Measurements from ENCODE around the gene EEF1AKMT3. TPM values are rescaled to one million over a fixed set of nuclear protein-coding genes. Genes with fewer than 3 reads are reported as not detected.

The EEF1AKMT3 gene
- polyA plus RNA-seq, 1 experiment = 9.1 TPM

GRCh38 chr12:57795354-57795753 lies 22.9 kb downstream of the EEF1AKMT3 start:
- peaks cover 17% of the 10 kb centered on the region for H3K36me3 ChIP-seq (ENCODE audit: control insufficient read depth, insufficient read depth, low read length)

GRCh38 chr12:57796996-57797395 lies 24.6 kb downstream of the EEF1AKMT3 start:
- ChIA-PET CTCF (interaction anchor here (1.1 to 1.4 kb wide), 3 partner anchors 10 to 99 kb away, joined by 3 to 4 read pairs (median 4); no protein-coding TSS in a partner anchor), POLR2A (no interaction called here)
- no peak for TF ChIP-seq CTCF (IDR thresholded peaks at IDR 0.05; ENCODE audit: insufficient read depth, low read depth, low read length)
- DNase-seq (ENCODE audit: low read depth) = no peak
- Histone ChIP-seq H3K36me3 (ENCODE audit: control insufficient read depth, insufficient read depth, low read length) (peaks cover 23% of the 10 kb centered on the region), H3K4me3 (ENCODE audit: low read depth, low read length) (no peak overlapping the region), H3K27me3 (ENCODE audit: control insufficient read depth, insufficient read depth, low read length) (no peaks in the 10 kb centered on the region)

More at GRCh38 chr12:57795354-57795753, 22.9 kb downstream of the EEF1AKMT3 start:
- TF ChIP-seq CTCF (IDR thresholded peaks at IDR 0.05; ENCODE audit: insufficient read depth, low read depth, low read length) = no peak
- POLR2A ChIA-PET = no interaction called here
- DNase-seq (ENCODE audit: low read depth) = no peak
- no peaks in the 10 kb centered on the region for H3K27me3 ChIP-seq (ENCODE audit: control insufficient read depth, insufficient read depth, low read length)
- CTCF ChIA-PET = interaction anchor here (0.7 to 1.1 kb wide), 2 partner anchors 13 to 110 kb away, joined by 3 read pairs; partner anchors contain the start of gene TSFM
- no peak overlapping the region for H3K4me3 ChIP-seq (ENCODE audit: low read depth, low read length)

- DNase-seq (ENCODE audit: low read depth) = no peak
- no peak for TF ChIP-seq CTCF (IDR thresholded peaks at IDR 0.05; ENCODE audit: insufficient read depth, low read depth, low read length)
- Histone ChIP-seq H3K4me3 (ENCODE audit: low read depth, low read length) (no peak overlapping the region), H3K36me3 (ENCODE audit: control insufficient read depth, insufficient read depth, low read length) (peaks cover 25% of the 10 kb centered on the region), H3K27me3 (ENCODE audit: control insufficient read depth, insufficient read depth, low read length) (no peaks in the 10 kb centered on the region)
- POLR2A ChIA-PET = no interaction called here
- CTCF ChIA-PET = interaction anchor here (1.1 to 1.4 kb wide), 2 partner anchors 9 to 35 kb away, joined by 4 read pairs; no protein-coding TSS in a partner anchor
Observed at GRCh38 chr12:57797933-57798332, 25.5 kb downstream of the EEF1AKMT3 start.

- no peaks in the 10 kb centered on the region for H3K27me3 ChIP-seq (ENCODE audit: control insufficient read depth, insufficient read depth, low read length)
- POLR2A ChIA-PET = no interaction called here
- CTCF ChIA-PET = interaction anchor here (1.3 to 3.7 kb wide), 5 partner anchors 14 to 104 kb away, joined by 3 to 67 read pairs (median 5); partner anchors contain the start of gene AVIL
- no peak for TF ChIP-seq CTCF (IDR thresholded peaks at IDR 0.05; ENCODE audit: insufficient read depth, low read depth, low read length)
- H3K4me3 ChIP-seq (ENCODE audit: low read depth, low read length) = no peak overlapping the region
- peaks cover 24% of the 10 kb centered on the region for H3K36me3 ChIP-seq (ENCODE audit: control insufficient read depth, insufficient read depth, low read length)
- no peak for DNase-seq (ENCODE audit: low read depth)
Observed at GRCh38 chr12:57800965-57801364, 28.6 kb downstream of the EEF1AKMT3 start.

DNA sequence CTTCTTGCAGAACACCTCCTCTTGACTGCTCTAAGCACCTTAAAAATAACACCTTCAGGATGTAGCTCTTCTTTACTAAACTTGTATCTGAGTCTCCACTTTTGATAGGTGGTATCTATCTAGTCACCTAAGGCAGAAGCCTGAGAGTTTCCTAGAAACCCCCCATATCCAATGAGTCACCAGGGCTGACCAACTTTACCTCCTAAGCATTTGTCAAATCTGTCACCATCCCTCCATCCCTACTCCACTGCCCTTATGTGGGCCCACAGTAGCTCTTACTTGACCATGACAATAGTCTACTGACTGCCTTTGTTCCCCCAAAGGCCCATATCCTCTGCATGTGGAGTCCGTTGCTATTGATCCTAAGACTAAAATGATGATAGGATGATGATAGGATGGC lies 30.2 kb downstream of the EEF1AKMT3 start:
- CTCF ChIA-PET = interaction anchor here (0.9 to 3.7 kb wide), 21 partner anchors 8 to 112 kb away, joined by 3 to 67 read pairs (median 5); partner anchors contain the start of genes AVIL, CTDSP2 and TSFM
- no peak for DNase-seq (ENCODE audit: low read depth)
- H3K4me3 ChIP-seq (ENCODE audit: low read depth, low read length) = no peak overlapping the region
- TF ChIP-seq CTCF (IDR thresholded peaks at IDR 0.05; ENCODE audit: insufficient read depth, low read depth, low read length) = no peak
- peaks cover 31% of the 10 kb centered on the region for H3K36me3 ChIP-seq (ENCODE audit: control insufficient read depth, insufficient read depth, low read length)
- no peaks in the 10 kb centered on the region for H3K27me3 ChIP-seq (ENCODE audit: control insufficient read depth, insufficient read depth, low read length)
- POLR2A ChIA-PET = no interaction called here
